Measurements from ENCODE around the gene OR10G7.
"Not testable (repeated sequence)": the region's sequence is repeated elsewhere in the genome, so short reads cannot be mapped to it uniquely, and the experiment has no call there.

The OR10G7 gene

GRCh38 chr11:124036666-124037065 is 4.5 kb downstream of the OR10G7 start:
- DNase-seq = no peak

GRCh38 chr11:124026498-124026897 is 14.6 kb downstream of the OR10G7 start, which contains the start of gene OR10G8:
OR10G8 (plus strand) TSS chr11:124026798; CDS start chr11:124029623, 2,825 bp downstream.
- DNase-seq = no peak

- not testable (repeated sequence) for DNase-seq
Measured at GRCh38 chr11:124015837-124016236, 25.3 kb downstream of the OR10G7 start.

GRCh38 chr11:124012697-124013096 is 28.4 kb downstream of the OR10G7 start, which contains the start of gene OR10G4:
OR10G4 (plus strand) TSS chr11:124012997; CDS start chr11:124015575, 2,578 bp downstream.
- no peak for DNase-seq

GRCh38 chr11:123995119-123995518 is 46.0 kb downstream of the OR10G7 start, which contains the start of gene OR10G6:
OR10G6 (minus strand) TSS chr11:123995161; CDS start chr11:123995161, 0 bp downstream.
- no peak for DNase-seq

All from midbrain (tissue), 1 donor.